Breast epithelium (tissue), 3 donors: ENCODE data around the gene NEURL1.

ENCODE experiments used
- POLR2A ChIP-seq: fragments of 450-650 bp; IDR thresholded peaks from one replicate; pipeline ENCODE4 v1.6.1; 2016; ENCODE audit warnings: antibody characterized with exemption, mild to moderate bottlenecking, moderate library complexity
- POLR2AphosphoS5 ChIP-seq, 3 donors: sonication (generic); formaldehyde crosslinking; IDR thresholded peaks; one replicate each; pipeline ENCODE4 v1.6.1; 2017; ENCODE audit warnings: antibody characterized with exemption in 3 of 3
- TF ChIP-seq, protein P1 (sequence below), 3 donors: fragments of 450-650 bp; IDR thresholded peaks; one replicate each; pipeline ENCODE4 v1.5.1; 2016 to 2017; ENCODE audit warnings: antibody characterized with exemption in 3 of 3, mild to moderate bottlenecking in 3 of 3, moderate library complexity in 3 of 3

DNA sequence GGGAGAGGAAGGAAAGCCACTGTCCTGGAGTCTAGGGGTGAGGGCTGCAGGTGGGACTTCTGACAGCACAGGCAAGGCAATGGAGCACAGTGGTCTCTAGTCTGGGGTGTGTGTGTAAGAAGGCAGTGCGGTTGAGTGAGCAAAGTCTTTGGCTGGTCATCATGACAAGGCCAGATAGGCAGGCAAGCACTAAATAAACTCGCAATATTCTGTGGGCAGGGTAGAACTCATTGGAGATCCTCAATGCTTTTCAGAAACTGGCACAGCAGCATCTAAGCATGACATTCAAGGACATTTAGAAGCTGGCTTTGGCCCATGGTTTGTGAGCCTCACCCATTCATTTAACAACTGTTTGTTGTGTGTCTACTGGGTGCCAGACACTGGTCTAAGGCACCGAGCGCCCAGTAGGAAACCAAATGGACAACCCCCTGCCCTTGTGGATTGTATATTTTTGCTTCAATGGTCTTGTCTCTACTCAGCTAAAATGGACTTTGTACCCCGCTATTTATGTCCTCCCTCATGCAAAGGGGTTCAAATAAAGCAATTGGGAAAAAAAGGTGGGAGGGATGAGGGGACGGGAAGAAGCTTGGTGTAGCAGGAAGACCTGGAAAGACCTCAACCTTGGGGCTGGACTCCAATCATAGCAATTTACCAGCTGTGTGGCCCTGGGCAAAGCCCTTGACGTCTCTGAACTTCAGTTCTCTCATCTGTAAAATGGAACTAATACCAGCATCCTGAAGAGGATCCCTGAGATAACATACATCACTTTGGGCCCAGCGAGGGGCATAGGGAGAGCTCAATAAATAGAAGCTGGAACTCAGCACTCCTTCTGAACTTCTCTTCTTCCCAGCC, 116.0 kb downstream of the NEURL1 start:
- TF ChIP-seq POLR2A (no peak), POLR2AphosphoS5 (IDR thresholded peaks at IDR 0.05) (no peak)
- TF ChIP-seq, protein P1, sequence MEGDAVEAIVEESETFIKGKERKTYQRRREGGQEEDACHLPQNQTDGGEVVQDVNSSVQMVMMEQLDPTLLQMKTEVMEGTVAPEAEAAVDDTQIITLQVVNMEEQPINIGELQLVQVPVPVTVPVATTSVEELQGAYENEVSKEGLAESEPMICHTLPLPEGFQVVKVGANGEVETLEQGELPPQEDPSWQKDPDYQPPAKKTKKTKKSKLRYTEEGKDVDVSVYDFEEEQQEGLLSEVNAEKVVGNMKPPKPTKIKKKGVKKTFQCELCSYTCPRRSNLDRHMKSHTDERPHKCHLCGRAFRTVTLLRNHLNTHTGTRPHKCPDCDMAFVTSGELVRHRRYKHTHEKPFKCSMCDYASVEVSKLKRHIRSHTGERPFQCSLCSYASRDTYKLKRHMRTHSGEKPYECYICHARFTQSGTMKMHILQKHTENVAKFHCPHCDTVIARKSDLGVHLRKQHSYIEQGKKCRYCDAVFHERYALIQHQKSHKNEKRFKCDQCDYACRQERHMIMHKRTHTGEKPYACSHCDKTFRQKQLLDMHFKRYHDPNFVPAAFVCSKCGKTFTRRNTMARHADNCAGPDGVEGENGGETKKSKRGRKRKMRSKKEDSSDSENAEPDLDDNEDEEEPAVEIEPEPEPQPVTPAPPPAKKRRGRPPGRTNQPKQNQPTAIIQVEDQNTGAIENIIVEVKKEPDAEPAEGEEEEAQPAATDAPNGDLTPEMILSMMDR (IDR thresholded peaks at IDR 0.05) = no peak
